HG03097 (cell line): ENCODE measurements around the gene SHC3.

Experiments used
- ATAC-seq: cut with Tn5 transposase; IDR thresholded peaks from one replicate; pipeline ENCODE4 v1.9.1; 2021; ENCODE audit not compliant: unreplicated experiment, low FRiP score

Gene SHC3

DNA sequence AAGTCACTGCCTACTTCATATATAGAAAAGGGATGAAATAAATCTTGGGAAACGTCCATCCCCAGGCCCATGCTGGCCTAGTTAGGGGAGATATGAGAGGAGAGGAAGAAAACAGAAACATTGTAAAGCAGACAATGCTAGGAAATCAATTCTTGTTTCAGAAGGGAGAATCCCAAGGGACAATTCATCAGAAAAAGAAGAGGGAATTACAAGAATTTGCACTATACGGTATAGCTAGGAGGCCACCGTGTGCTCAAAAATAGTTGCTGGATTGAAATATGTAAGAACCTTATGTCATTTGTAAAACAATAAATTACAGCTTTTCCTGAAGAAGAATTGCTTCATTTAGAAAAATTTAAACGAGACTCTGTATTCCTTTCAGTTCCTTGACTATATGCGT is 8.3 kb upstream of the SHC3 start:
- no peak for ATAC-seq

DNA sequence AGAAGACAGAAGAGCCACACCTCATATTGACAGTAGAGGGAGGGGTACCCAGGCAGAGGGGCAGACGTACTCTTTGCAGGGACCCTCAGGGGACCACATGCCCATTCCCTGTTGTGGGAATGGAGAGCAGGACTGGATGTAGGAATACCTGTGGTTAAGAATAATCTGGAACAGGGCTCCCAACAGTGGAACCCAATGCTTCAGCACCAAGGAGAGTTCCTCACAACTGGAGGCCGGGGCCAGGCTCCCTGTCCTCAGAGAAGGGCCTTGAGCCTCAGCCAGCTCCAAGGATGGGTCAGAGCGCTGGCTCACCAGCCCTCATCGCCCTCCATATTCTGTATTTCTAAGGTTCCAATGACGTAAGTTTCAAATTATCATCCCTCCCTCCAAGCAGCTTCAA is 7.4 kb upstream of the SHC3 start:
- ATAC-seq: no peak

DNA sequence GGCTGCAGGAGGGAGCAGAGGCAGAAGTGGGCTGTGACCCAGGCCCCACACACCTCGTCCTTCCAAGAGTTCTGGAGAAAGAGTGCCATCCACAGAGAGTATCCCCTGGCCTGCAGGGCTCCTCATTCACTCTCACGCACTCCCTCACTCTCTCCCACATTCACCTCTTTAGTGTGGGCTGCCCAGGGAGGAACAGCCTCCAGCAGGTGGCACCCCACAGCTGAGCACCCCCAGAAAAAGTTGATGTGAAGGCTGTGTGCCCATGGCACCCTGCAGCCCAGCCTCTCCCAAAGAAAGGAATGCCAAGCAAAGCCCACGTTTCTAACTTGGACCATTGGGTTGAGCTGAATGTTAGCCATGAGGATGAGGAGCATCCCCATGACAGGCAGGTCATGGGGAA is 4.5 kb upstream of the SHC3 start:
- no peak for ATAC-seq

DNA sequence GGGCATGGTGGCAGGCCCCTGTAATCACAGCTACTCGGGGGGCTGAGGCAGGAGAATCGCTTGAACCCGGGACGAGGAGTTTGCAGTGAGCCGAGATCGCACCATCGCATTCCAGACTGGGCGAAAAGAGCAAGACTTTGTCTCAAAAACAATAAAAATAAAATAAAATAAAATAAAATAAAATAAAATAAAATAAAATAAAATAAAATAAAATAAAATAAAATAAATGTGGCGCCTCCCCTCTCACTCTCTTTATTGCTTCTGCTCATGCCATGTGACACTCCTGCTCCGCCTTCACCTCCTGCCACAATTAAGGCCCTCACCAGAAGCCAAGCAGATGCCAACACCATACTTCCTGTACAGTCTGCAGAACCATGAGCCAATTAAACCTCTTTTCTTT is 3.8 kb upstream of the SHC3 start:
- ATAC-seq: no peak

DNA sequence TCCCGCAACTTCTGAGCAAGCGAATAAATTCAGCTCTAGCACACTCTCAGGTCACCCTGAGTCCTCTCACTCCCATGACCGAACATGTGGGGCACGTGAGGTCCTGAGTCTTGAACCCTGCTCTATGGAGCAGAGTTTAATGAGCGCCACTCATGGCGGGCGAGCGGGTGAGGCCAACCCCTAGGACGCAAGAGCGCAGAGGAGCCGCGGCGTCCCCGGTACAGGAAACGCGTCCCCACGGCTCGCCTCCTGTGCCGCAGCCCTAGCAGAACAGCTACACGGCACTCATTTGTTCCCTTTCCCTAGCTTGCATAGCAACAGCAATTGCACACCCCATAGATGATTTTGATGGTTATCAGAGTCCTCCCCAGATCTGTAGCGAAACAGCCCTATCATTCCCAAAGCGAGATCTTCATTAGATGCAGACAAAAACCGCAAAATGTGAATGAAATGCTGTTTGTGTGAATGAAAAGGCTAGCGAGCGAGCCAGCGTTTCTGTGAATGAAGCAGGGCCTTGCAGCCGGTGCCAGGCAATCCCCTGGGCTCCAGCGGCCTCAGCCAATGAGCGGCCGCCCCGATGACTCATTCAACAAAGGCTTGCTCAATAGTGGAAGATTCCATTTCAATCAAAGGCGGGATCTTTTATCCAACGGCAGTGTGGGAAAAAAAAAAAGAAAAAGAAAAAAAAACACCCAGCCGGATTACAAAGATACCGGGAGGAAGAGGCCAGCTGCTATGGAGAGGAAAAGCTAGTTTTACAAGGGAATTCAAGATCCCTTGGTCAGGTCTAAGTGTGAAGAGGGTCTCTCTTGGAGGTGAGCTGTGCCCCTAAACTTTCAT is 1.5 kb upstream of the SHC3 start:
- ATAC-seq: no peak

DNA sequence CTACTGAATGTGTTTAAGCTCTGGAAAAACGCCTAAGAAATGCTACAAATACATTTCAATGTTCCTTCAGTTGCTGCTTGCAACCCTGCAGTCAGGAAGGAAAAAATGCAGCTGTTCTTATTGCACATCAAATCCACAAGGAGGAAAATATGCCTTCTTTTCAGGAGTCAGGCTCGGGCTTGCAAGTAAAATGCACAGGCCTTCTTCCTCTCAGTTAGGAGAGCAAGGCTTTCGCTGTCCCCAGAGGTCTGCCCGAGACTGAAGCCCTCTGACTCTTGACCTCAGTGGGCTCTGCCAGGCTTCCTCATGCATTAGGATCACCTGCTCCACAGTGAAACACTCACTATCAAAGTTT is 899 bp upstream of the SHC3 start:
- no peak for ATAC-seq

DNA sequence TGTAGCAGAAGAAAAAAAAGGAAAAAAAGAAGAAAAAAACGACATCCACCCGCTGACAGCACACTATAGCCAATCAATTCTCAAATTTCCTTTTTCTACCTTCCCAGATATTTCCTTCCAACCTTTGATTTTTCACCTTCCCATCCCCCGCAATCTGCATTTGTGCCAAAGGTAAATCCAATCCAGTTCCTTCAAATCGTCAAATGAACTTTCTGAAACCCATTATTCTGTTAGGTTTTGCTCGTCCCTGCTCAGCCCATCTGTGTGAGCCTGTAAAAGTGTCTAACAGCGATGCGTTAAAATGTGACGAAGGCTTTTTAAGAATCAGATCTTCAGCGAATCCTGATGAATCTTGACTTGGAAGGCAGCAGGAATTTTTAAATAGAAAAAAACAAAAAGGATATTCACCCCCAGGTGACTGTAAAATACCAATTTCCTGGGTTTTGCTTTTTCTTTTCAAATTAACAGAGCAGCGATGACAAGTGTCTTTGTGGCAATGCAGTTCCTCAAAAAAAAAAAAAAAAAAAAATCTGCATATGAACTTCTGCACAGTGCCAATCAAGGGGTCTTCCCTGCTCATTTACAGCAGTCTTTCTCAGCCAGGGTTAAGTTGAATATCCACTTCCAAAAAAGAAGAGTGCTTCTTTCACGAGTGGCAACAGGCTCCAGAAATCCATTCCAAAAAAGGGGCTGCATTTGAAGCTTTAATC is 367 bp upstream of the SHC3 start:
- no peak for ATAC-seq

DNA sequence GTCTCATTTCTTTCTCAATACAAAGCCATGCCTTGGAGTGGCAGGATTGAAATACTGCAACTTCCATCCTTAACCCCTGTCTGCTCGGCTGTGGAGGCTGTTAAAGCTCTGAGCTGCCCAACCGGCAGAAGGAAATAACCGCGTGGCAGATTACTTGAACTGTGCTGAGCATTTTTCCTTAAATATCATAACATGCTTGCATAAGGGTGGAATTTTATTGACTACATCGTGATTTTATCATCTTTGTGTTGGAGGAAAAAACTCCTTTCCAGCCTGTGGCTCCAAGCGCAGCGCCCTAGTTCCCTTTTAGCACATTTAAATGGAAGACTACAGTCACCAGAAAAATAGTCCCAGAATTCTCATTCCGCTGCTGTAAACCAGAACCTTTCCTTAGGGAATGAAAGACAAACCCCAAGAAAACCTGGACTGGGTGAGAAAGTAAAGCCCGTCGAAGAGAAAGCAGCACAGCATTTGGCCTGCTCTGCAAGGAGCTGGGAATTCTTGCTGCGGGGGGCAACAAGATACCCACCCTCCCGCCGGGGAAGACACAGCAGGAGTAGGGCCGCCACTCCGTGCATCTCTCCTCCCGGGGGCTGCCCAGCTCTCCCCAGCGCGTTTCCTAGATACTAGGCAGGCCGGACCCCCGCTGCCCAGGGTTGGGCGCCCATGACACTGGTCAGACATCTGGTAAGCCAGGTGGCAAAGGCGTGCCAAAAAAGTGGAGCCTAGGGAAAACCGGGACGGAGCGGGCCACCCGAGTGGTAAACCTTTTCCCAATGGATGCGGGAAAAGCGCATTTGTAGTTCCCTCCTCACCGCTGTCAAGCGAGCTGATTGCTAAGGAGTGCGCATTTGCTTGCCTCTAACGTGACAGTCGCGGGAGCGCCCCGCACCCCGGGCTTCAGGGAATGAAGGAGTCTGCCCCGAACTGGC is 1.3 kb downstream of the SHC3 start:
- no peak for ATAC-seq

DNA sequence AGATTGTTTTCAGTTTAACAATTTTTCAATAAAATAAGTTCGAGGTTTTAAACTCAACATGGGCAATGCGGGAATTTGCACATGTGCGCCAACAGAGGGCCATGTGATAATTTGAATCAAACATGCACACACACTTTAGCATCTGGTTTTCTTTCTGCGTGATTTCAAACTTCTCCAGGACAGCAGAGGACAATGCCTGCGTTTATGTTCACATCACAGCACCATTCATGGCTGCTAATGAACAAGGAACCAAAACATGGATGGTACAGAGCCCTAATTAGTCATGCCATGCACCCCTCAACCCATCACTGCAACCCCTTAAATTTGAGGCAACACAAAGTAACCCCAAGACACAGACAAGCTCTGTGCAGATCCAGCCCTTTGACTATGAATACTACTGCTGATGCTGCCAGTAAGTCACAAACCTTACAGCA is 2.8 kb downstream of the SHC3 start:
- ATAC-seq: no peak

DNA sequence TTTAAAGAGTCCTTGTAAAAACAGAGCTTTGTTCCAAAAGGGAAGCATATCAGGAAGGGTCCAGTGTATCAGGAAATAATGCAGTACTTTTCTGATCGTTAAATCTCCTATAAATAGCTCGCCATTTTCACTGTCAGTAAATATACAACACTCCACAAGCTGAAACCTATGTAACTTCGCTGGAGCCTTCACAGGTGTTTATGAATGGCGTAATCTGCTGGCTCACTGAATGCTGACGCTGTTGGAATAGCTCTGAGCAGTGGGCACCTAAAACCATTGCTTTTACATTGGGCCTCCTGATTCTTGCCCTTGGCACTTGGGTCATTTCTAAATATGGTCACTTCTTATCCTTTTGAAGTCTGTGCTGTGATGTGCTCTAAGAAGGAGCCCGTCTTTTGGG is 4.3 kb downstream of the SHC3 start:
- no peak for ATAC-seq

DNA sequence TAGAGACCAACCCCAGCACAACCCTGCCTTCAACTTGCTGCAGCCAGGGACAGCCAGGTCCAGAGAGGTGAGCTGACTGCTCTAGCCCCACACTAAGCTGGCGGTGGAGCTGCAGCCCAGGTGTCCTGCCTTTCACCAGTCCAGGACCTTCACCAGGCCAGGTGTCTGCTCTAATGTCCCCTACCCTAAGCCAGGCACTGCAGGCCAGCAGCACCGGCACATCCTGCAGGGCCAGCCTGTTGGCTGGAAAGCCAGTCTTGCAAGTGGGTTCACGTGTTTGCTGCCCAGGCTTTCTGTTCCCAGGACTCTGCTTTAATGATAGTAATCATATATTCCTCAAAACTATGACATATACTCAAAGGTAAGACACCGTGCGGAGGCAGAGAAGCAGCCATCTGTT is 5.5 kb downstream of the SHC3 start:
- no peak for ATAC-seq

DNA sequence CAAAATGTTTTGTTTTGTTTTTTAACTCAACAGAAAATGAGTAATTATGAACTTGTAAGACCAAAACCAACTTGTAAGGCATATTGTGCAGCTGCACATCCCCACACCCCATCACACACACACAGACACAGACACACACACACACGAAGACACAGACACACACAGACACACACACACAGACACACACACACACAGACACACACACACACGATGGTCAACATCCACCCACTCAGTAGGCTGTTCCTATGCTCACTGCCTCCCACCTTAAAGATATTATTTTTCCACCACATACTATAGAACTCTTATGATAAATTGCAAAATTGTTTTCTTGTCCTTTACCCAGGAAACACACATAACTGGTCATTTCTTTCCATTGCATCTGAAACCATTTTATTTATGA is 6.2 kb downstream of the SHC3 start:
- no peak for ATAC-seq

DNA sequence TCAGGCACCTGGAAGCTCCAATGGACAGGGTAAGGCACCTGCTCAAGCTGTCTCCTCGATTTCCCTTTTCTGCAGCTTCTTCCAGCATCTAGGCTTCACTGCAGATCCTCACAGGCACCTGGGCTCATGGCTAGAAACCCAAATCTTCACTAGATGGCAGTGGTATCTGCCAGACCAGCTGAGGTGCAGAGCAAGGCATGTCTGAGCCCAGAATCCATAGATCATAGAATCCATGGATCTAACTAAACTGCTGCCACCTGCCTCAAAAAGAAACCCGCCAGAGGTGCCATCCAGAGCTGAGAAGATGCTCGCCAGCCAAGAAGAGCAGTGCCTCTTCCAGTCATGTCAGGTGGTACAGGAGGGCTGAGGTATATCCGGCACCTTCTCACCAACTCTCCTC is 6.9 kb downstream of the SHC3 start:
- no peak for ATAC-seq

DNA sequence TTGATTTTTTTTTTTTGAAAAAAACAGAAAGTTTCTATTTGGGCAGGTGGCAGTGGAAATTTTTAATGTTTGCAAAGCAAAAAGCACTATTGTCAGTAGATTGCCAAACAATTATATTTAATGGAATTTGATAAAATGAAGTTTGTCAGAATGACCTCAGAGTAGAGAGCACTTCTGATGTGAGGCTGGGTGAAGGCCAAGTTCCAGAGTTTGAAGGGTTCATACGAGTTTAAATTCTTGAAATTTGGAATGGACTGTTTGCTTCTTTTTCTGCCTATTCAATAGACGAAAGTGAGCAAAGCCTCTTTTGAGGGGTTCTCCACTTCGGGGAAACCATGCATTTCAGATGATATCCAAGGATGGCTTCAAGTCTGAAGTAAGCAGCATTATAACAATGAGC is 7.4 kb downstream of the SHC3 start:
- ATAC-seq: no peak

DNA sequence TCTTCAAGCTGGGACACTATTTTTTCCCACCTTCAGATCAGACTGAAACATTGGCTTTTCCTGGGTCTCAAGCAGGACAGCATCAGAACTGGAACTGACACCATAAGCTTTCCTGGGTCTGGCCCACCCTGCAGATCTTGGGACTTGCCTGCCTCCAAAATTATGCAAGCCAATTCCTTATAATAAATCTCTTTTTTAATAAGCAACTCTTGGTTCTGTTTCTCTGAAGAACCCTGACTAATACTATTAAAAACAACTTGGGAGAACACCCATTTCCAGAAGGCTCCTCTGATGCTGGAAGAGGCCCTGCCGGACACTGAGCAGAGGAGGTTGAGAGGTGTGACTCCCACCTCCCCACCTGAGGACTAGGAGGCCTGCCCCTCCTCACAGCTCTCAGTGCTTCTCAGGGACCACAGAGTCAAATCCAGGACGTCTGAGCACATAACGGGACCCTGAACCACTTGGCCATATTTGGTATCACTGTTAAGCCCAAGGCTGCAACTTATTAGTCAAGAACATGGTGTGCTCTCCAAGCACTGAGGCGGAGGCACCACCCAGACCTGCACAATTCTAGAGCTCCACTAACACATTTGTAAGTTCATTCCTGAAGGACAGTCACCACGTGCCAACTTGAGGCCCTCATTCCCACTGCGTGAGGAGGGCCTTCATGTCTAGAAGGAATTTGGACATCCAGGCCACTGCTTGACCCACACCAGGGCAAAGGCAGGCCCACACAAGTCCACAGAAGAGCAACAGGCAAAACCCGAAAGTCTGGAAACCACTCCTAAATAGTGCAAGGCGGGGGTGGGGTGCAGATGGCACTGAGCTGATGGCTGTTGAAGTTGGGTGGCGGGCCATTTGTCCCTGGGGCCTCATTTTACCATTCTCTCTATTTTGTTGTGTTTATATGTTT is 9.5 kb downstream of the SHC3 start:
- no peak for ATAC-seq

DNA sequence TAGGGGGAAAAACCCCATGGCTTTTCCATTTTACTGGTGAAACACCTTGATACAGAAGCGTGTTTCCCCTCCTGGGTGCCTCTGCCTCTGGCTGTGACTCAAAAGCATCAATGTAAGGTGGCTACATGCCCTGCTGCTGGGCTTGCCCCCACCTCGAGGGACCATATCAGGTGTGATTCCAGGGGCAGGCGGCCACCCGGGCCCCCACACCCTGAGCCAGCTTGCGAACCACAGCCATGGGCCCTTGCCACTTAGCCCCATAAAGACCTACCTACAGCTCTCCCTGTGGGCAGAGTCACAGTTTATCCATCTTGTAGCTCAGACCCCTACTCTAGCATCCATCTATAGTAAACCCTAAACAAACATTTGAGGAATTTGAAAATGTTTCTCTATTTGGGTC is 10.8 kb downstream of the SHC3 start:
- no peak for ATAC-seq

DNA sequence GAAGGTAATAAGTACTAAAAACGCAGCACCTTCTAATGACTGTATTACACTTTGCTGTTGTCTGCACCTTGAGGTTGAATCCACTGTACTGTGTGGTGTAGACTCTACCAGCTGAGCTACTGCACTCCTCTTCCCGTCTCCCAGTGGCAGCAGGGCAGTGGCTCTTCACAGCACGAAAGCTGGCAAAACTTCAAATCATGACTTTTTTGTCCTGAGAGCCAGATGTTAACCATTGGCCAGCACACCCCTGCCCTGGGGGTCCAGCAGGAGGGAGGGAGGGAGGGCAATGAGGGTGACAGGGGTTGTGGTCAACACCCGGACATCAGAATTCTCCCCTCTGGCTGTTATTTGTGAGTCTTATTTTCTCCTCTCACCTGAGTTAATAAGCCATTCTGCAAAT is 11.8 kb downstream of the SHC3 start:
- no peak for ATAC-seq

DNA sequence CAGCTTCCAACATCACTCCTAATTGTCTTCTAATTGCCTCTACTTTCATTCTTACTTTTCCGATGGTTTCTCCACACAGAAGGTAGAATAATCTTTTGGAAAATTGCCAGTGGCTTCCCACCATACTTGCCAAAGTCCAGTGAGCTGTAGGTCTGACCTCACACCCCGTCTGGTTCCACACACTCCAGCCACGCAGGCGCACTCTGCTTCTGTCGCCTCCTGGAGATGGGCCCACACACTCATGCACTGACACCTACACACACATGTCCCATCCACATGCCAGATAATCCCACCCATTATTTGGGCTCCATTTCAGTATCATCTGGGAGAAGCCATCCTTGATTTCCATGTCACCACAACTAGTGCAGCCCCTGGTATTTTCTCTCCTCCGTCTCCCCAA is 12.7 kb downstream of the SHC3 start:
- ATAC-seq: no peak

DNA sequence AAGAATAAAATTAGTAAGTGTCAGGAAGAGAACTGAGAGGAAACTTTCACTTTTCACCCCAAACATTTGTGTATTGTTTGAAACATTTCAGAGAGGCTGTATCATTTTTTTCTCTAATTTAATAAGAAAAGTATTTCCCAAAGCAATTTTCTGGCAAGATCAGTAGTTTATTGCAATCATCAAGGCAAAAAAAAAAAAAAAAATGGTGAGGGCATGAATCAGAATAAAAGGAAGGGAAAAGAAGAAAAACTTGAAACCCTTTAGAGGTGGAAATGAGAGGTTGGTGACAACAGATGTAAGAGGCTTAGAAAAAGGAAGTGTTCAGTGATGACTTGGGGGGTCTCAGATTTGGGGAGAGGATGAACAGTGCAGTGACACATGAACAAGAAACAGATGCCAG is 13.3 kb downstream of the SHC3 start:
- no peak for ATAC-seq

DNA sequence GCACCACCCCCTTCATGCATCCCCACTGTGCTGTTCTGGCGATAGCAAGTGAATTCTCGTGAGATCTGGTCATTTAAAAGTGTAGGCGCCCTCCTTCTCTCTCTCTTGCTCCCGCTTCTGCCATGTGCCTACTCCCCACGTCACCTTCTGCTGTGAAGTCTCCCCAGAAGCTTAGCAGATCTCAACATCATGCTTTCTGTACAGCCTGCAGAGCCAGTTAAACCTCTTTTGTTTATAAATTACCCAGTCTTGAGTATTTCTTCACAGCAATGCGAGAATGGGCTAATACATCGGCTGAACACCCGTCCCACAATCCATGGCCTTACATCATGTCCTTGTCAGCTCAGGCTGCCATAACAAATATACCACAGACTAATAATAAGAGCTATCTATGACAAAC is 17.4 kb downstream of the SHC3 start:
- no peak for ATAC-seq
